ENCODE results near the gene DDX31. TPM values are rescaled to one million over a fixed set of nuclear protein-coding genes. Genes with fewer than 3 reads are reported as not detected.

The DDX31 gene
- total and polyA plus RNA-seq, 4 experiments from 2014 or later: 3.4 to 21.1 (median 13.6) TPM

DNA sequence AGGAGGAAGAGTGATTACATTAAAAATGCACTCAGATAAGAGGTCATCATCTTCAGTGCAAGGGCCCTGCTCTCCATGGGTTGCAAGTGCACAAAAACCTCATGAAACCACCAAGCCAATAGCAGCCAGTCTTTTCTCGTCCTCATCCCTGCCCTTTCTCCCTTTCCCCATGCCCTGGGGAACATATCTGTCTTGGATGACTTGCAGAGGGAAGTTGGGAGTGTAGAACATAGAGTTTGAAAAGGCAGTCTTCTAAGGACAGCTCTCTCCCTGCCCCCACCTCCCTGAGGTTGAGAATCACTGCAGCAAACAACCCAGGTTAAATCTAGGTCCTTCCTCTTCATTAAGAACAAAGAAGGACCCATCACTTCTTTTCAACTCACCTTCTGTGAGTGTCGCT lies 22.0 kb downstream of the DDX31 start:
- Histone ChIP-seq H3K27ac (ENCODE audit: low read depth, low read length) (no peak overlapping the region), H3K4me3 (ENCODE audit: low read length in 2 of 2) (no peak overlapping the region), H3K36me3 (ENCODE audit: insufficient read depth, low read length) (peaks cover 85% of the 10 kb centered on the region), H3K27me3 (ENCODE audit: insufficient read depth, low read length) (no peaks in the 10 kb centered on the region), H3K4me1 (ENCODE audit: insufficient read depth, low read length) (no peaks in the 10 kb centered on the region), H3K9me3 (ENCODE audit: control insufficient read depth in 1 of 2, low read length in 2 of 2) (no peaks in the 10 kb centered on the region)
- Mint-ChIP-seq H3K27me3 (no peaks in the 10 kb centered on the region), H3K27ac (no peak overlapping the region), H3K4me1 (no peaks in the 10 kb centered on the region), H3K36me3 (peaks cover 72 to 91% of the 10 kb centered on the region in 2 donors), H3K9me3 (no peaks in the 10 kb centered on the region), H3K4me3 (no peak overlapping the region)
- intact Hi-C loops (cut with micrococcal nuclease): no loop called here
- ChIA-PET CTCF (ENCODE audit: partially characterized antibody) (no interaction called here), POLR2A (ENCODE audit: partially characterized antibody) (no interaction called here)
- DNase-seq: no peak

DNA sequence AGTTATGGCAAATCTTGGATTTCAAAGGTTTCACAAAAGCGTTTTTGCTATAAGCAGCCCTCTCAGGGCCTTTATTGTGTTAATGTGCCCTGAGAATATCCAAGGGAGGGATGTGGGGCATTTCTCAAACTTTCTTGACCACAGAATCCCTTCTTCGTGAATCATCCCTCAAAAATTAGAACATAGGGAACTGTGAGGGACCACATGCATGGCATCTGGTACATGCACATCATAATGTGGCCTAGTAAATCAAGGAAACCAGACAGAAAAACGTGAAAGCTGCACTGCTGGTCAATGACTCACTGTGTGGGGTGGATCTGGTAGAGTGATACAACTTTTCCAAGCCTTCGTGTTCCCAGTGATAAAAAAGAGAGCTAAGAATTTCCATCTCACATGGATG lies 22.4 kb downstream of the DDX31 start:
- Histone ChIP-seq H3K9me3 (ENCODE audit: control insufficient read depth in 1 of 2, low read length in 2 of 2) (no peaks in the 10 kb centered on the region), H3K27me3 (ENCODE audit: insufficient read depth, low read length) (no peaks in the 10 kb centered on the region), H3K36me3 (ENCODE audit: insufficient read depth, low read length) (peaks cover 84% of the 10 kb centered on the region), H3K4me1 (ENCODE audit: insufficient read depth, low read length) (no peaks in the 10 kb centered on the region), H3K4me3 (ENCODE audit: low read length in 2 of 2) (no peak overlapping the region), H3K27ac (ENCODE audit: low read depth, low read length) (no peak overlapping the region)
- no peak for DNase-seq
- intact Hi-C loops (cut with micrococcal nuclease): no loop called here
- Mint-ChIP-seq H3K4me1 (no peaks in the 10 kb centered on the region), H3K27me3 (no peaks in the 10 kb centered on the region), H3K36me3 (peaks cover 72 to 91% of the 10 kb centered on the region in 2 donors), H3K9me3 (no peaks in the 10 kb centered on the region), H3K27ac (no peak overlapping the region), H3K4me3 (no peak overlapping the region)
- ChIA-PET CTCF (ENCODE audit: partially characterized antibody) (no interaction called here), POLR2A (ENCODE audit: partially characterized antibody) (no interaction called here)

DNA sequence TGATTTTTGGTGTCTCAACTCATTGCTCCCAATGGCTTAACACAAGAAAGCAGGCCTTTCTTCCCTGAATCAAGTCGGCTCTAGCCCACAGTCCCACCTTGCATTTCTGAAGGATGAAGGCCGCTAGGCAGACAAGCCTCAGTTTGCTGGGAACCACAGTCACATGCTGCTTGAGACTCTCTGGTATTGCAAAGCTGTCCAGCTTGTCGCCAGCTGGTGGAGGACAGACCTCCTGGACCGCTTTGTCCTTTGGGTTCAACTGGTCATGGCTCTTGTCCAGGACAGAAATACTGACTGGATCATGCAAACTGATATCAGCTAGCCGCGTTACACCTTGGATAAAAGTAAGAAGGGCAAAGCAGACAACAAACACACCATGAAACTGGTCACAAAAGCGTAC lies 23.1 kb downstream of the DDX31 start:
- CTCF ChIA-PET (ENCODE audit: partially characterized antibody): interaction anchor here (1.4 kb wide), 1 partner anchor 326 kb away, joined by 3 read pairs; no protein-coding TSS in a partner anchor
- H3K4me3 ChIP-seq (ENCODE audit: low read length in 2 of 2): no peak overlapping the region
- POLR2A ChIA-PET (ENCODE audit: partially characterized antibody): no interaction called here
- no peak for DNase-seq
- H3K27me3 Mint-ChIP-seq: no peaks in the 10 kb centered on the region
- intact Hi-C loops (cut with micrococcal nuclease): no loop called here
- peaks cover 73 to 92% of the 10 kb centered on the region in 2 donors for H3K36me3 Mint-ChIP-seq
- no peak overlapping the region for H3K27ac Mint-ChIP-seq
- no peaks in the 10 kb centered on the region for H3K4me1 Mint-ChIP-seq
- H3K9me3 Mint-ChIP-seq: no peaks in the 10 kb centered on the region
- H3K9me3 ChIP-seq (ENCODE audit: control insufficient read depth in 1 of 2, low read length in 2 of 2): no peaks in the 10 kb centered on the region
- peaks cover 81% of the 10 kb centered on the region for H3K36me3 ChIP-seq (ENCODE audit: insufficient read depth, low read length)
- no peaks in the 10 kb centered on the region for H3K4me1 ChIP-seq (ENCODE audit: insufficient read depth, low read length)
- no peaks in the 10 kb centered on the region for H3K27me3 ChIP-seq (ENCODE audit: insufficient read depth, low read length)
- no peak overlapping the region for H3K27ac ChIP-seq (ENCODE audit: low read depth, low read length)
- no peak overlapping the region for H3K4me3 Mint-ChIP-seq

DNA sequence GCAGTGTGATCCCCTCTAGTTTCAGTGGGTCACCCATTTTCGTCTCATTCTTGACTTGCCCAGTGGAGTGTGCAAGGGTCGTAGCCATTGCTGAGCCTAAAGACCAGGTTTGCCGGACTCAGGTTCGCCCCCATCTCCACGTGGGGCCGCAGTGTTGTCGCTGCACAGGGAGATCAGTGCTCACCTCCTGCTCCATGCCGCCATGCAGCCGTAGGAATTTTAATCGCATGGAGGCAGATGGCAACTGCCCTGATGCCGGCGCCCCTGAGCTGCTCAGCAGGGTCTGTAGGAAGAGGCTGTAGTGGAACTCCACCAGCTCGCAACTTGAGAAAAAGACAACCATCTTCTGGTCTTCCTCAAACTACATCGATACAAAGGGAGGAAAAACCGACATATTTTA lies 24.1 kb downstream of the DDX31 start:
- Mint-ChIP-seq H3K36me3 (peaks cover 76 to 93% of the 10 kb centered on the region in 2 donors), H3K4me1 (no peaks in the 10 kb centered on the region), H3K9me3 (no peaks in the 10 kb centered on the region), H3K27me3 (no peaks in the 10 kb centered on the region), H3K27ac (no peak overlapping the region), H3K4me3 (no peak overlapping the region)
- ChIA-PET CTCF (ENCODE audit: partially characterized antibody) (interaction anchor here (1.4 kb wide), 1 partner anchor 327 kb away, joined by 3 read pairs; no protein-coding TSS in a partner anchor), POLR2A (ENCODE audit: partially characterized antibody) (no interaction called here)
- DNase-seq: no peak
- H3K4me3 ChIP-seq (ENCODE audit: low read length in 2 of 2): no peak overlapping the region
- H3K27me3 ChIP-seq (ENCODE audit: insufficient read depth, low read length): no peaks in the 10 kb centered on the region
- H3K4me1 ChIP-seq (ENCODE audit: insufficient read depth, low read length): no peaks in the 10 kb centered on the region
- peaks cover 81% of the 10 kb centered on the region for H3K36me3 ChIP-seq (ENCODE audit: insufficient read depth, low read length)
- H3K9me3 ChIP-seq (ENCODE audit: control insufficient read depth in 1 of 2, low read length in 2 of 2): no peaks in the 10 kb centered on the region
- H3K27ac ChIP-seq (ENCODE audit: low read depth, low read length): no peak overlapping the region
- intact Hi-C loops (cut with micrococcal nuclease): no loop called here

DNA sequence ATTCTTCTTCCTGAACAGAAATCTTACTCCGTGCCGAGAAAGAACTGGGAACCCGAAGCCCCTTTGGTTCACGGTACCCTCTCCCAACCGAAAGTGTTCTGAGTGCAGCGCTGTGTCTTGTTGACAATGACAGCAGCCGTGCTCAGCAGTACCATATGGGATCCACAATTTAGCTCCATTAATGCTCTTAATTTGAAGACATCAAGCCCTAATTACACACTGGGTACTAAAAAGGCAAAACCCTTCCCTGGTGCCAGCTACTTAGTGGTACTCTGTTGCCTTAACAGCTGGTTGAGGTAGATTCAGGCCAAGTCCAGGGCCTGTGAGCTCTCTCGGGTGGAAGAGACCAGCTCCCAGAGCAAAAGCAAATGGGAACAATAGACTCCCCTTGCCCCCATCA lies 24.5 kb downstream of the DDX31 start:
- no peak for DNase-seq
- intact Hi-C loops (cut with micrococcal nuclease): no loop called here
- H3K4me3 Mint-ChIP-seq: no peak overlapping the region
- no peaks in the 10 kb centered on the region for H3K4me1 Mint-ChIP-seq
- CTCF ChIA-PET (ENCODE audit: partially characterized antibody): interaction anchor here (1.4 kb wide), 1 partner anchor 328 kb away, joined by 3 read pairs; no protein-coding TSS in a partner anchor
- H3K9me3 Mint-ChIP-seq: no peaks in the 10 kb centered on the region
- H3K27me3 Mint-ChIP-seq: no peaks in the 10 kb centered on the region
- no peak overlapping the region for H3K4me3 ChIP-seq (ENCODE audit: low read length in 2 of 2)
- no peaks in the 10 kb centered on the region for H3K9me3 ChIP-seq (ENCODE audit: control insufficient read depth in 1 of 2, low read length in 2 of 2)
- POLR2A ChIA-PET (ENCODE audit: partially characterized antibody): no interaction called here
- no peak overlapping the region for H3K27ac Mint-ChIP-seq
- H3K36me3 ChIP-seq (ENCODE audit: insufficient read depth, low read length): peaks cover 79% of the 10 kb centered on the region
- H3K36me3 Mint-ChIP-seq: peaks cover 75 to 89% of the 10 kb centered on the region in 2 donors
- H3K27me3 ChIP-seq (ENCODE audit: insufficient read depth, low read length): no peaks in the 10 kb centered on the region
- no peak overlapping the region for H3K27ac ChIP-seq (ENCODE audit: low read depth, low read length)
- no peaks in the 10 kb centered on the region for H3K4me1 ChIP-seq (ENCODE audit: insufficient read depth, low read length)

DNA sequence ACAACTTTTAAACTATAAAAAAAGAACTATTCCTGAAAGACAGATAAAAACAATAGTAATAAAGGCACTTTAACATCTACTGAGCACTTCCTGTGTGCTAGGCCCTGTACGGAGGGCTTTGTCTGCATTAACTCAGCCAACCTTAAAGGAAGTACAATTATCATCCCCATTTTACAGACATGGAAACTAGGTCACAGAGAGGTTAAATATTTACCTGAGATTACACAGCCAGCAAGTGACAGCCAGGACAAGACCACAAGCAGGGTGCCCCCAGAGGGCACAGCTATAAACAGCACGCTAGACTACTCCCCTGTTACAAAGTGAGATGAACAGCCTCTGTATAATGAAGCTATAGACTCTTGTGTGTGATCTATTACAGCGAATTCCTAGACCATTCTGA lies 25.5 kb downstream of the DDX31 start:
- Mint-ChIP-seq H3K36me3 (peaks cover 78 to 90% of the 10 kb centered on the region in 2 donors), H3K4me1 (no peaks in the 10 kb centered on the region), H3K4me3 (no peak overlapping the region), H3K27me3 (no peaks in the 10 kb centered on the region), H3K27ac (no peak overlapping the region), H3K9me3 (no peaks in the 10 kb centered on the region)
- no peak overlapping the region for H3K27ac ChIP-seq (ENCODE audit: low read depth, low read length)
- no peak for DNase-seq
- no peaks in the 10 kb centered on the region for H3K9me3 ChIP-seq (ENCODE audit: control insufficient read depth in 1 of 2, low read length in 2 of 2)
- ChIA-PET CTCF (ENCODE audit: partially characterized antibody) (no interaction called here), POLR2A (ENCODE audit: partially characterized antibody) (no interaction called here)
- intact Hi-C loops (cut with micrococcal nuclease): no loop called here
- H3K4me3 ChIP-seq (ENCODE audit: low read length in 2 of 2): no peak overlapping the region
- H3K4me1 ChIP-seq (ENCODE audit: insufficient read depth, low read length): no peaks in the 10 kb centered on the region
- peaks cover 68% of the 10 kb centered on the region for H3K36me3 ChIP-seq (ENCODE audit: insufficient read depth, low read length)
- no peaks in the 10 kb centered on the region for H3K27me3 ChIP-seq (ENCODE audit: insufficient read depth, low read length)

DNA sequence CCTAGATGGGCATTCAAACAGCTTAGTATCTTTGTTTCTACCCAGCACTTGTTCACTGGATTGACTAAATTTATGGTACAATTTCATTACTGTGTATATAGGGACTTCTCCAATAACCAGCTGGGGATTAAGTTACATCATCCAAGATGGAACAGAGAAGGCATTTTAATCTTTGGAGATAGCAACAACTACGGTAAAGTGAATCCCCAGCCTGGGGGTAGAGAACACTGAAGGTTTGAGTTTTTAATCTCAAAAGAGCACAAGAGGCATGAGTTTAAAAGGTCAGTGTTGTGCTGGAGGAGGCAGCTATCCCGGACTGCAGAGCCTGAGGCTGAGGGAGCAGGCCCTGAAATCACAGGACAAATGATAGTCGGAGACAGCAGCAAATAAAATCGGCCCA lies 28.6 kb downstream of the DDX31 start:
- H3K4me3 ChIP-seq (ENCODE audit: low read length in 2 of 2): no peak overlapping the region
- Mint-ChIP-seq H3K4me3 (no peak overlapping the region), H3K27ac (no peak overlapping the region), H3K36me3 (peaks cover 72 to 86% of the 10 kb centered on the region in 2 donors), H3K27me3 (no peaks in the 10 kb centered on the region), H3K9me3 (no peaks in the 10 kb centered on the region), H3K4me1 (no peaks in the 10 kb centered on the region)
- no peaks in the 10 kb centered on the region for H3K9me3 ChIP-seq (ENCODE audit: control insufficient read depth in 1 of 2, low read length in 2 of 2)
- CTCF ChIA-PET (ENCODE audit: partially characterized antibody): no interaction called here
- no peak overlapping the region for H3K27ac ChIP-seq (ENCODE audit: low read depth, low read length)
- no peaks in the 10 kb centered on the region for H3K4me1 ChIP-seq (ENCODE audit: insufficient read depth, low read length)
- no peaks in the 10 kb centered on the region for H3K27me3 ChIP-seq (ENCODE audit: insufficient read depth, low read length)
- no peak for DNase-seq
- peaks cover 46% of the 10 kb centered on the region for H3K36me3 ChIP-seq (ENCODE audit: insufficient read depth, low read length)
- intact Hi-C loops (cut with micrococcal nuclease): no loop called here
- POLR2A ChIA-PET (ENCODE audit: partially characterized antibody): no interaction called here

DNA sequence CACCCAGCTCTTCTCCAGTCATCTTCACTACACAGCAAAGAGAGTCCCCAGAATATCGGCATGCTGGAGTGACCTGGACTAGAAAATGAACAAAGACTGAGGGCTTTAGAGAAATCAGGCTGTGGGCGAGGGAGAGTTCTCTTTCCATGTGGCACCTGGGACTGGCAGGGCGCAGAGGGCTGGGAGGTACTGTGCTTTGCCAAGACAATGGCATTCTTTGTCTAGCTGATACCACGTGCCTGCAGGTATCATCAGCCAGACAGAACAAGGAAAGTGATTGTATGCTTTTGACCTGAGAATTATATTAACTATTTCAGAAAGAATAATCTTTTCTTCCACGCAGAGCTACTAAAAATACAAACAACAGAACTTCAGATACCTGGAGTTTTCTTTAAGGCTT lies 30.5 kb downstream of the DDX31 start:
- no peaks in the 10 kb centered on the region for H3K27me3 ChIP-seq (ENCODE audit: insufficient read depth, low read length)
- peaks cover 30% of the 10 kb centered on the region for H3K36me3 ChIP-seq (ENCODE audit: insufficient read depth, low read length)
- Mint-ChIP-seq H3K27me3 (no peaks in the 10 kb centered on the region), H3K36me3 (peaks cover 60 to 68% of the 10 kb centered on the region in 2 donors), H3K4me1 (no peaks in the 10 kb centered on the region), H3K27ac (no peak overlapping the region), H3K9me3 (no peaks in the 10 kb centered on the region), H3K4me3 (no peak overlapping the region)
- ChIA-PET POLR2A (ENCODE audit: partially characterized antibody) (no interaction called here), CTCF (ENCODE audit: partially characterized antibody) (no interaction called here)
- intact Hi-C loops (cut with micrococcal nuclease): no loop called here
- no peak overlapping the region for H3K27ac ChIP-seq (ENCODE audit: low read depth, low read length)
- DNase-seq: no peak
- no peaks in the 10 kb centered on the region for H3K4me1 ChIP-seq (ENCODE audit: insufficient read depth, low read length)
- no peaks in the 10 kb centered on the region for H3K9me3 ChIP-seq (ENCODE audit: control insufficient read depth in 1 of 2, low read length in 2 of 2)
- H3K4me3 ChIP-seq (ENCODE audit: low read length in 2 of 2): no peak overlapping the region

All from CD4-positive, alpha-beta memory T cell (primary cell).